Measurements from ENCODE around the gene CFAP57.
"Not testable (repeated sequence)": the region's sequence is repeated elsewhere in the genome, so short reads cannot be mapped to it uniquely, and the experiment has no call there.

Gene CFAP57

GRCh38 chr1:43177691-43178090 is 5.6 kb downstream of the CFAP57 start:
- DNase-seq = no peak

- no peak for DNase-seq
These were observed 12.3 kb downstream of the CFAP57 start for GRCh38 chr1:43184388-43184787.

- no peak for DNase-seq
These were observed 12.9 kb downstream of the CFAP57 start for GRCh38 chr1:43184995-43185394.

GRCh38 chr1:43188106-43188505 is 16.0 kb downstream of the CFAP57 start:
- DNase-seq = no peak

GRCh38 chr1:43194509-43194908 is 22.4 kb downstream of the CFAP57 start:
- DNase-seq = no peak

GRCh38 chr1:43197343-43198127 is 25.4 kb downstream of the CFAP57 start:
- no peak for DNase-seq

- no peak for DNase-seq
These were observed 27.1 kb downstream of the CFAP57 start for GRCh38 chr1:43199093-43199726.

GRCh38 chr1:43203859-43204258 is 31.7 kb downstream of the CFAP57 start:
- DNase-seq = no peak

GRCh38 chr1:43204394-43204793 is 32.3 kb downstream of the CFAP57 start:
- DNase-seq = no peak

- DNase-seq = peak; percentile 59
These were observed 33.5 kb downstream of the CFAP57 start for GRCh38 chr1:43205671-43206070.

GRCh38 chr1:43206600-43207228 is 34.6 kb downstream of the CFAP57 start:
- DNase-seq = peak; percentile 98

- DNase-seq = no peak
These were observed 35.2 kb downstream of the CFAP57 start for GRCh38 chr1:43207229-43207853.

- not testable (repeated sequence) for DNase-seq
These were observed 36.1 kb downstream of the CFAP57 start for GRCh38 chr1:43208277-43208676.

- peak; percentile 55 for DNase-seq
These were observed 42.6 kb downstream of the CFAP57 start for GRCh38 chr1:43214501-43215444.

- no peak for DNase-seq
These were observed 45.6 kb downstream of the CFAP57 start for GRCh38 chr1:43217747-43218146.

- DNase-seq = no peak
These were observed 49.0 kb downstream of the CFAP57 start for GRCh38 chr1:43220905-43221778.

- DNase-seq = no peak
These were observed 49.7 kb downstream of the CFAP57 start for GRCh38 chr1:43221797-43222196.

- DNase-seq = no peak
These were observed 50.7 kb downstream of the CFAP57 start for GRCh38 chr1:43222879-43223278.

- DNase-seq = no peak
These were observed 53.0 kb downstream of the CFAP57 start for GRCh38 chr1:43225168-43225567.

- peak; percentile 72 for DNase-seq
These were observed 55.1 kb downstream of the CFAP57 start for GRCh38 chr1:43227143-43227764.
